Activated CD4-positive, alpha-beta memory T cell treated with anti-CD3 and anti-CD28 coated beads for 36 hours (primary cell): ENCODE measurements around the gene E4F1. TPM values are rescaled to one million over a fixed set of nuclear protein-coding genes. Genes with fewer than 3 reads are reported as not detected.

Experiments used
- CTCF ChIA-PET: fragments of 350-600 bp; sonication (Branson Sonifier 250); formaldehyde crosslinking; loops from one replicate; lab custom pipeline; 2021; ENCODE audit warnings: antibody characterized with exemption, inconsistent platforms; lab: Charles Lee
- POLR2A ChIA-PET: fragments of 350-600 bp; sonication (Branson Sonifier 250); formaldehyde crosslinking; loops from one replicate; lab custom pipeline; 2021; ENCODE audit warnings: antibody characterized with exemption; lab: Charles Lee
- DNase-seq: peaks from one replicate; pipeline ENCODE4 v3.0.0-alpha.2; 2020
- H3K27ac Mint-ChIP-seq: one replicate; pipeline ENCODE4 v1.8.0; 2021; ENCODE audit warnings: mixed read lengths
- H3K27me3 Mint-ChIP-seq: one replicate; pipeline ENCODE4 v1.8.0; 2021; ENCODE audit warnings: mixed read lengths
- H3K36me3 Mint-ChIP-seq: one replicate; pipeline ENCODE4 v1.8.0; 2021; ENCODE audit warnings: mixed read lengths
- H3K4me1 Mint-ChIP-seq: one replicate; pipeline ENCODE4 v1.8.0; 2021; ENCODE audit warnings: low read depth, mixed read lengths
- H3K4me3 Mint-ChIP-seq: one replicate; pipeline ENCODE4 v1.8.0; 2021; ENCODE audit warnings: mild to moderate bottlenecking, mixed read lengths
- H3K9me3 Mint-ChIP-seq: one replicate; pipeline ENCODE4 v1.8.0; 2021; ENCODE audit warnings: mixed read lengths
- intact Hi-C: fragments of 100-400 bp; cut with micrococcal nuclease; formaldehyde crosslinking; loops from one replicate; pipeline ENCODE4 v1.15.1; 2023
- total RNA-seq, 2 experiments: library from RNA; stranded (reverse); gene quantifications; one replicate each; pipeline ENCODE4 v1.2.3, GENCODE V29; 2021

Gene E4F1
- total RNA-seq, 2 experiments from 2014 or later, result 19.3 to 19.6 TPM

DNA sequence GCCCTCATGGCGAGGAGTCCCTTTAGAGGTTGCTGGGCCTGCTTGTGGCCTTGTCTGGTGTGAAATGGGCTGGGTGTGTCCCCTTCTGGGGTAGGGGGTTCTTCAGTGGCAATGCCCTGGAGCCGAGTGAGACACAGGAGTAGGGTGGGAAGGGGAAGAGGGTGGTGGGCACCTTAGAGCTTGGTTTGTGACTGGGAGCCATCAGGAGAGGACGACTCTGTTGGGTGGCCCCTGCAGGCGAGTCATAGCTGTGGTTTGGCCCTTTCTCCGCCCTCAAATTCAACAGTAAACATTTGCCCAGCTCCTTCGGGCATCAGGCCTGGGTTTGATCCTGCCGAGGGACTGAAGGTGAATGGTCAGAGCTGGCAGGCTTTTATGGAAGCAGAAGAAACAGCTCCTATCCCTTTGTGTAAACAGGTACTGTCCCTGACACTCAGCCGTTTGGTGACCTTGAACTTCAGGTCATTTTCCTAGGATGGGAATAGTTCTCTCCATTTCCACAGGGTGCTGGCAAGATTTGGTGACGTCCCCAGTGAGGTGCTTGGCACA, 2.9 kb downstream of the E4F1 start:
- ChIA-PET POLR2A (interaction anchor here (1.1 to 1.7 kb wide), 2 partner anchors 12 to 24 kb away, joined by 3 read pairs; partner anchors contain the start of gene PGP), CTCF (no interaction called here)
- intact Hi-C loops, result no loop called here
- no peak for DNase-seq
- H3K9me3 Mint-ChIP-seq, result no peaks in the 10 kb centered on the region
- peaks cover 16% of the 10 kb centered on the region for H3K4me1 Mint-ChIP-seq
- peaks cover 9% of the 10 kb centered on the region for H3K36me3 Mint-ChIP-seq
- no peak overlapping the region for H3K27ac Mint-ChIP-seq
- H3K27me3 Mint-ChIP-seq, result no peaks in the 10 kb centered on the region
- H3K4me3 Mint-ChIP-seq, result no peak overlapping the region

DNA sequence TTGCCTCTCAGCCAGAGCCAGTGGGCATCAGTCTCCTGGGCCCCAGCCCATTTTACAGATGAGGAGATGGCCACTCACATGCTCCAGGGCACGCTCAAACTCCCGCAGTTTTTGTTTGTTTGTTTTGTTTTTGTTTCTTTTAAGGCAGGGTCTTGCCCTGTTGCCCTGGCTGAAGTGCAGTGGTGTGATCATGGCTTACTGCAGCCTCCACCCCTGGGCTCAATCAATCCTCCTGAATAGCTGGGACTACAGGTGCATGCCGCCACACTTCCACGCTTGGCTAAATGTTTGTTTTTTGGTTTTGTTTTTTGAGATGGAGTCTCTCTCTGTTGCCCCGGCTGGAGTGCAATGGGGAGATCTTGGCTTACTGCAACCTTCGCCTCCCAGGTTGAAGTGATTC, 3.5 kb downstream of the E4F1 start:
- Mint-ChIP-seq H3K4me1 (peaks cover 16% of the 10 kb centered on the region), H3K27ac (no peak overlapping the region), H3K27me3 (no peaks in the 10 kb centered on the region), H3K9me3 (no peaks in the 10 kb centered on the region), H3K36me3 (peaks cover 10% of the 10 kb centered on the region), H3K4me3 (no peak overlapping the region)
- intact Hi-C loops, result no loop called here
- no peak for DNase-seq
- CTCF ChIA-PET, result no interaction called here
- POLR2A ChIA-PET, result interaction anchor here (1.1 to 1.7 kb wide), 2 partner anchors 12 to 24 kb away, joined by 3 read pairs; partner anchors contain the start of gene PGP

GRCh38 chr16:2228161-2228824, 4.9 kb downstream of the E4F1 start:
- DNase-seq, result no peak
- intact Hi-C loops, result no loop called here
- ChIA-PET POLR2A (no interaction called here), CTCF (no interaction called here)
- Mint-ChIP-seq H3K9me3 (no peaks in the 10 kb centered on the region), H3K27ac (no peak overlapping the region), H3K4me3 (no peak overlapping the region), H3K36me3 (peaks cover 12% of the 10 kb centered on the region), H3K4me1 (peaks cover 16% of the 10 kb centered on the region), H3K27me3 (no peaks in the 10 kb centered on the region)

- Mint-ChIP-seq H3K27ac (no peak overlapping the region), H3K27me3 (no peaks in the 10 kb centered on the region), H3K9me3 (no peaks in the 10 kb centered on the region), H3K36me3 (peaks cover 15% of the 10 kb centered on the region), H3K4me3 (no peak overlapping the region), H3K4me1 (peaks cover 15% of the 10 kb centered on the region)
- ChIA-PET CTCF (no interaction called here), POLR2A (no interaction called here)
- no peak for DNase-seq
- intact Hi-C loops, result no loop called here
These were observed 5.7 kb downstream of the E4F1 start for GRCh38 chr16:2229091-2229490.

DNA sequence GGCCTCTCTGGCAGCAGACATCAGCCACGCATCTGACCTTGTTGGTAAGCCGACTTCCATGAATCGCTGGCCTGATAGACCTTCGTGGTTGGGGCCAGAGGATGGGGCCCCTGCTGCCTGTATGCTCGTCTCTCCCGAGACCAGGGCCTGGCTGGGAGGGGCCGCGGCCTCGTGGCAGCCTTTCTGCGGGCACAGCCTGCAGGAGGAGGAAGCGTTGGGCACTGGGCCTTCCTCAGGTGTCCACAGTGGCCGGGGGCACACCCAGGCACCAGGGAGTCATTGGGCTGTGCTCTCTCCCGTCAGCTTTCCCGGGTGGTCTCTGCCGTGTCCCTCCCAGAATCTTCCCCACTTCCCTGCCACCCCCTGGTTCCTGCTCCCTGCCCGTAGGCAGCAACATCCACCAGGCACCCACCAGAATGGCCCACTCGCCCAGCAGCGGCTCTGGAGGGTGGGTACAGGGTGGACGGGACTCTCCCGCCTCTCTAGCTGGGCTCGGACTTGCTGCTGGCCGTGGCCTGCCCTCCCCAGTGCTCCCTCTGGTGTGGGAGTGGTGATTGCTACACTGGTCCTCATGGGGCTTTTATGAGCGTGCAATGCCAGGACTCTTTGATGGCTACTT, 6.3 kb downstream of the E4F1 start:
- Mint-ChIP-seq H3K36me3 (peaks cover 18% of the 10 kb centered on the region), H3K4me1 (peaks cover 10% of the 10 kb centered on the region), H3K27me3 (no peaks in the 10 kb centered on the region), H3K9me3 (no peaks in the 10 kb centered on the region), H3K4me3 (no peak overlapping the region), H3K27ac (no peak overlapping the region)
- intact Hi-C loops, result no loop called here
- no peak for DNase-seq
- POLR2A ChIA-PET, result no interaction called here
- CTCF ChIA-PET, result no interaction called here

GRCh38 chr16:2230376-2230775, 7.0 kb downstream of the E4F1 start:
- H3K36me3 Mint-ChIP-seq, result peaks cover 23% of the 10 kb centered on the region
- no peak overlapping the region for H3K27ac Mint-ChIP-seq
- no peak overlapping the region for H3K4me3 Mint-ChIP-seq
- CTCF ChIA-PET, result no interaction called here
- H3K27me3 Mint-ChIP-seq, result peaks cover under 1% of the 10 kb centered on the region
- POLR2A ChIA-PET, result no interaction called here
- intact Hi-C loops, result no loop called here
- no peaks in the 10 kb centered on the region for H3K9me3 Mint-ChIP-seq
- DNase-seq, result no peak
- H3K4me1 Mint-ChIP-seq, result peaks cover 6% of the 10 kb centered on the region

- H3K36me3 Mint-ChIP-seq, result peaks cover 25% of the 10 kb centered on the region
- ChIA-PET CTCF (no interaction called here), POLR2A (no interaction called here)
These were observed 7.9 kb downstream of the E4F1 start for GRCh38 chr16:2231016-2231931.

DNA sequence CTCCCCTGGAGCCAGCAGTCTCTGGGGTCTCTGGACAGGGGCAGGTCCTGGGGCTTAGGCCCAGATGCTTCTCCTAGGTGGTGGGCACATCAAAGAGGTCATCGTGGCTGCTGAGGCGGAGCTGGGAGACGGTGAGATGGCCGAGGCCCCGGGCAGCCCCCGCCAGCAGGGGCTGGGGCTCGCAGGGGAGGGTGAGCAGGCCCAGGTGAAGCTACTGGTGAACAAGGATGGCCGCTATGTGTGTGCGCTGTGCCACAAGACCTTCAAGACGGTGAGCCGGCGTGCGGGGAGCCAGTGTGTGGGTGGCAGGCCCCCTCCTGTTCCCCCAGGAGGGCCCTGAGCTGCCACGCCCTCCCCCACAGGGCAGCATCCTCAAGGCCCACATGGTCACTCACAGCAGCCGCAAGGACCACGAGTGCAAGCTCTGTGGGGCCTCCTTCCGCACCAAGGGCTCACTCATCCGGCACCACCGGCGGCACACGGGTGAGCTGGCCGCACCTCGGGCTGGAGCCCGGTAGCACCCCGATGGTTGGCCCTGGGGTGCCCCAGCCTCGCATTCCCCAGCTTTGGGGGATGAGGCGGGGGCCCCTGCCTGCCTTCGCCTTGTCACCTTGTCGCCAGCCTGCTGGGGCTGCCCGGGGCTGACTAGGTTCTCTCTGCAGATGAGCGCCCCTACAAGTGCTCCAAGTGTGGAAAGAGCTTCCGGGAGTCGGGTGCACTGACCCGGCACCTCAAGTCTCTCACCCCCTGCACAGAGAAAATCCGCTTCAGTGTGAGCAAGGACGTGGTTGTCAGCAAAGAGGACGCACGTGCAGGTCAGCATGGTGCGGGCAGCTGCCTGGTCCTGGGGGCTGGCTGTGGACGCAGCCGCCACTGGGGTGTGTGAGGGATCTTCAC, 9.0 kb downstream of the E4F1 start:
- H3K4me1 Mint-ChIP-seq, result no peaks in the 10 kb centered on the region
- H3K36me3 Mint-ChIP-seq, result peaks cover 25% of the 10 kb centered on the region
- ChIA-PET POLR2A (no interaction called here), CTCF (no interaction called here)
- no peak overlapping the region for H3K27ac Mint-ChIP-seq
- intact Hi-C loops, result no loop called here
- H3K9me3 Mint-ChIP-seq, result no peaks in the 10 kb centered on the region
- DNase-seq, result no peak
- peaks cover 2% of the 10 kb centered on the region for H3K27me3 Mint-ChIP-seq
- H3K4me3 Mint-ChIP-seq, result no peak overlapping the region

More at GRCh38 chr16:2231016-2231931, 7.9 kb downstream of the E4F1 start:
- intact Hi-C loops, result no loop called here
- no peak for DNase-seq
- H3K27ac Mint-ChIP-seq, result no peak overlapping the region
- H3K4me1 Mint-ChIP-seq, result peaks cover 2% of the 10 kb centered on the region
- no peak overlapping the region for H3K4me3 Mint-ChIP-seq
- H3K9me3 Mint-ChIP-seq, result no peaks in the 10 kb centered on the region
- peaks cover 2% of the 10 kb centered on the region for H3K27me3 Mint-ChIP-seq

GRCh38 chr16:2233046-2233775, 9.8 kb downstream of the E4F1 start:
- Mint-ChIP-seq H3K4me1 (no peaks in the 10 kb centered on the region), H3K9me3 (no peaks in the 10 kb centered on the region), H3K4me3 (no peak overlapping the region), H3K36me3 (peaks cover 25% of the 10 kb centered on the region), H3K27ac (no peak overlapping the region), H3K27me3 (peaks cover 2% of the 10 kb centered on the region)
- ChIA-PET POLR2A (no interaction called here), CTCF (no interaction called here)
- intact Hi-C loops, result no loop called here
- DNase-seq, result no peak

DNA sequence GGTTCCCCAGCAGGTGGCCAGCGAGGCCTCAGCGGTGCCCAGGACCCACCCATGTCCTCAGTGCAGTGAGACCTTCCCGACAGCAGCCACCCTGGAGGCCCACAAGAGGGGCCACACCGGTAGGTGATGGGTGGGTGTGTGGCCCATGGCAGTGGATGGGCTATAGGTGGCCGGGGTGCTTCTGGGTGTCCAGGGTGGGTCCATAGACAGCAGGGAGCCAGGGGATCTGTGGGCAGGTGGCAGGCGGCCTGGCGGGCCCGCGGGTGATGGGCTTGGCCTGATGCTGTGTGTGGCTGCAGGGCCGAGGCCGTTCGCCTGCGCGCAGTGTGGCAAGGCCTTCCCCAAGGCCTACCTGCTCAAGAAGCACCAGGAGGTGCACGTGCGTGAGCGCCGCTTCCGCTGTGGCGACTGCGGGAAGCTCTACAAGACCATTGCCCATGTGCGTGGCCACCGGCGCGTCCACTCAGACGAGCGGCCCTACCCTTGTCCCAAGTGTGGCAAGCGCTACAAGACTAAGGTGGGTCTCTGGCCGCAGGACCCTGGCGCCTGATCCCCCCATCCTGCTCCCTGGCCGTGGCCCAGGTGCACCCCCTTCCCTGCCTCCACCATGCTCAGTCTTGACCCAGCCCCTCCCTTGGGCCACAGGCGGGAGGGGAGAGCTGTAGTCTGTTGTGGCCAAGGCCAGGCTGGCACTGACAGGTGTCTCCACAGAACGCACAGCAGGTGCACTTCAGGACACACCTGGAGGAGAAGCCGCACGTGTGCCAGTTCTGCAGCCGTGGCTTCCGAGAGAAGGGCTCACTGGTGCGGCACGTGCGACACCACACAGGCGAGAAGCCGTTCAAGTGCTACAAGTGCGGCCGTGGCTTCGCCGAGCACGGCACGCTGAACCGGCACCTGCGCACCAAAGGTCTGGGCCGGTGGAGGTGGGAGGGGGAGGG, 10.8 kb downstream of the E4F1 start:
- intact Hi-C loops, result no loop called here
- no peaks in the 10 kb centered on the region for H3K9me3 Mint-ChIP-seq
- peaks cover 2% of the 10 kb centered on the region for H3K27me3 Mint-ChIP-seq
- ChIA-PET POLR2A (no interaction called here), CTCF (no interaction called here)
- no peak overlapping the region for H3K4me3 Mint-ChIP-seq
- H3K4me1 Mint-ChIP-seq, result no peaks in the 10 kb centered on the region
- DNase-seq, result no peak
- H3K27ac Mint-ChIP-seq, result no peak overlapping the region
- H3K36me3 Mint-ChIP-seq, result peaks cover 25% of the 10 kb centered on the region
